H9 (cell line): ENCODE data around the gene STYXL2. TPM values are rescaled to one million over a fixed set of nuclear protein-coding genes. Genes with fewer than 3 reads are reported as not detected.

Experiments
- DNase-seq: peaks from one replicate; pipeline ENCODE4 v3.0.0-alpha.2; 2017
- H2AFZ ChIP-seq: one replicate; pipeline ENCODE4 v1.6.1; 2013; ENCODE audit warnings: mild to moderate bottlenecking, low read length, control low read depth, moderate library complexity
- H2AK5ac ChIP-seq: 2 replicates; pipeline ENCODE4 v1.6.1; 2013; ENCODE audit warnings: low read length, control low read depth, mixed read lengths; ENCODE audit not compliant: insufficient read length
- H2BK120ac ChIP-seq: one replicate; pipeline ENCODE4 v1.6.1; 2013; ENCODE audit warnings: low read depth, mild to moderate bottlenecking, low read length, control low read depth, inconsistent platforms; ENCODE audit not compliant: poor library complexity, severe bottlenecking
- H2BK12ac ChIP-seq: 2 replicates; pipeline ENCODE4 v1.6.1; 2013; ENCODE audit warnings: low read length, control low read depth, mixed read lengths, low read depth; ENCODE audit not compliant: insufficient read length
- H2BK15ac ChIP-seq: 2 replicates; pipeline ENCODE4 v1.6.1; 2013; ENCODE audit warnings: low read depth, low read length, control low read depth
- H2BK20ac ChIP-seq: one replicate; pipeline ENCODE4 v1.6.1; 2013; ENCODE audit warnings: low read depth, mild to moderate bottlenecking, low read length, control low read depth, inconsistent platforms; ENCODE audit not compliant: poor library complexity, severe bottlenecking
- H2BK5ac ChIP-seq: 2 replicates; pipeline ENCODE4 v1.6.1; 2013; ENCODE audit warnings: low read length, control low read depth, mixed read lengths; ENCODE audit not compliant: insufficient read length
- H3K14ac ChIP-seq: 2 replicates; pipeline ENCODE4 v1.6.1; 2013; ENCODE audit warnings: low read length, control low read depth; ENCODE audit not compliant: insufficient read depth
- H3K18ac ChIP-seq: 2 replicates; pipeline ENCODE4 v1.6.1; 2013; ENCODE audit warnings: low read depth, mild to moderate bottlenecking, mixed read lengths, low read length, control low read depth; ENCODE audit not compliant: insufficient read length
- H3K23ac ChIP-seq: 2 replicates; pipeline ENCODE4 v1.6.1; 2013; ENCODE audit warnings: low read length, control low read depth, mixed read lengths, low read depth; ENCODE audit not compliant: insufficient read length
- H3K23me2 ChIP-seq: 2 replicates; pipeline ENCODE4 v1.6.1; 2013; ENCODE audit warnings: low read depth, mild to moderate bottlenecking, mixed read lengths, low read length, control low read depth; ENCODE audit not compliant: insufficient read length, poor library complexity, severe bottlenecking
- H3K27ac ChIP-seq: 2 replicates; pipeline ENCODE4 v1.5.1; 2013; ENCODE audit warnings: low read length, control low read depth, mixed read lengths, low read depth; ENCODE audit not compliant: insufficient read length
- H3K27me3 ChIP-seq: 2 replicates; pipeline ENCODE4 v1.6.1; 2013; ENCODE audit warnings: low read length, control low read depth, inconsistent platforms; ENCODE audit not compliant: insufficient read depth
- H3K4ac ChIP-seq: 2 replicates; pipeline ENCODE4 v1.6.1; 2013; ENCODE audit warnings: low read depth, mild to moderate bottlenecking, control low read depth, inconsistent platforms, low read length, moderate library complexity
- H3K4me1 ChIP-seq: 2 replicates; pipeline ENCODE4 v1.6.1; 2013; ENCODE audit warnings: low read length, control low read depth, inconsistent platforms; ENCODE audit not compliant: insufficient read depth
- H3K4me2 ChIP-seq: 2 replicates; pipeline ENCODE4 v1.6.1; 2013; ENCODE audit warnings: low read length, control low read depth, mixed read lengths; ENCODE audit not compliant: insufficient read length, insufficient read depth
- H3K56ac ChIP-seq: 2 replicates; pipeline ENCODE4 v1.6.1; 2013; ENCODE audit warnings: low read depth, mild to moderate bottlenecking, mixed read lengths, low read length, control low read depth; ENCODE audit not compliant: insufficient read length
- H3K79me1 ChIP-seq: 2 replicates; pipeline ENCODE4 v1.6.1; 2013; ENCODE audit warnings: low read depth, mild to moderate bottlenecking, moderate library complexity, low read length, control low read depth, inconsistent platforms; ENCODE audit not compliant: insufficient read depth, poor library complexity, severe bottlenecking
- H3K79me2 ChIP-seq: 2 replicates; pipeline ENCODE4 v1.6.1; 2013; ENCODE audit warnings: low read length, control low read depth, inconsistent platforms; ENCODE audit not compliant: insufficient read depth
- H3K9ac ChIP-seq: 2 replicates; pipeline ENCODE4 v1.6.1; 2013; ENCODE audit warnings: low read length, control low read depth, mixed read lengths; ENCODE audit not compliant: insufficient read length; ENCODE audit errors: extremely low read depth
- H3K9me3 ChIP-seq: one replicate; pipeline ENCODE4 v1.6.1; 2013; ENCODE audit warnings: low read depth, low read length, inconsistent platforms; ENCODE audit not compliant: control insufficient read depth
- H3T11ph ChIP-seq: one replicate; pipeline ENCODE4 v1.6.1; 2013; ENCODE audit warnings: mild to moderate bottlenecking, low read length, control low read depth, inconsistent platforms
- H4K20me1 ChIP-seq: one replicate; pipeline ENCODE4 v1.6.1; 2013; ENCODE audit not compliant: control insufficient read depth, insufficient read length, insufficient read depth
- H4K5ac ChIP-seq: 2 replicates; pipeline ENCODE4 v1.6.1; 2013; ENCODE audit warnings: low read depth, mild to moderate bottlenecking, mixed read lengths, low read length, control low read depth; ENCODE audit not compliant: insufficient read length
- H4K8ac ChIP-seq: replicated peaks from 2 replicates; pipeline ENCODE4 v1.6.1; 2013; ENCODE audit warnings: low read length, control low read depth, mixed read lengths, low read depth; ENCODE audit not compliant: insufficient read length
- H4K91ac ChIP-seq: 2 replicates; pipeline ENCODE4 v1.6.1; 2013; ENCODE audit warnings: low read depth, mild to moderate bottlenecking, moderate library complexity, mixed read lengths, low read length, control low read depth; ENCODE audit not compliant: insufficient read length
- H3K27ac Mint-ChIP-seq, 3 experiments: 2 replicates in 2 of 3; 3 replicates in 1 of 3; pipeline ENCODE4 v1.8.0; 2020 to 2021; ENCODE audit warnings: mixed read lengths in 3 of 3, mild to moderate bottlenecking in 1 of 3, moderate library complexity in 1 of 3
- H3K27me3 Mint-ChIP-seq: 2 replicates; pipeline ENCODE4 v1.8.0; 2021; ENCODE audit warnings: low read depth, mild to moderate bottlenecking, moderate library complexity, mixed read lengths
- H3K36me3 Mint-ChIP-seq, 3 experiments: 2 replicates in 2 of 3; 3 replicates in 1 of 3; pipeline ENCODE4 v1.8.0; 2020 to 2021; ENCODE audit warnings: low read depth in 3 of 3, mixed read lengths in 3 of 3; ENCODE audit not compliant: insufficient read depth in 1 of 3
- H3K4me1 Mint-ChIP-seq, 2 experiments: 2 replicates each; pipeline ENCODE4 v1.8.0; 2020; ENCODE audit warnings: mixed read lengths in 2 of 2
- H3K4me3 Mint-ChIP-seq, 2 experiments: 2 replicates in 1 of 2; 3 replicates in 1 of 2; pipeline ENCODE4 v1.8.0; 2020 to 2021; ENCODE audit warnings: mild to moderate bottlenecking in 2 of 2, mixed read lengths in 2 of 2, moderate library complexity in 1 of 2
- H3K9me3 Mint-ChIP-seq, 2 experiments: 2 replicates in 1 of 2; 3 replicates in 1 of 2; pipeline ENCODE4 v1.8.0; 2020; ENCODE audit warnings: mild to moderate bottlenecking in 2 of 2, mixed read lengths in 2 of 2, moderate library complexity in 1 of 2
- CTCF ChIP-seq: fragments of 200-600 bp; sonication (generic); conservative IDR thresholded peaks from 3 replicates; pipeline ENCODE4 v1.8.0; 2021; ENCODE audit warnings: antibody characterized with exemption, mild to moderate bottlenecking
- WGBS: extraction: QIAGEN DNeasy Blood & Tissue Kit; methylation state at CpG from one replicate; pipeline ENCODE4 v1.1.7; 2013; ENCODE audit warnings: missing lambda C conversion rate, low lambda C conversion rate, mixed read lengths; ENCODE audit not compliant: insufficient read length; ENCODE audit errors: extremely low coverage; 5-methylcytosine and 5-hydroxymethylcytosine counted together
- total RNA-seq: library from RNA; stranded (reverse); gene quantifications from 2 replicates; pipeline ENCODE4 v1.2.1, GENCODE V29; 2021

Gene STYXL2
- total RNA-seq, 1 experiment from 2014 or later: 0.09 TPM

GRCh38 chr1:167118188-167118587 lies 24.3 kb downstream of the STYXL2 start:
- Histone ChIP-seq H3K23me2 (peaks cover 5% of the 10 kb centered on the region), H2AFZ (no peak overlapping the region), H3T11ph (no peak overlapping the region), H3K23ac (no peak overlapping the region), H3K27me3 (no peaks in the 10 kb centered on the region), H3K27ac (no peak overlapping the region), H3K56ac (no peak overlapping the region), H2AK5ac (no peak overlapping the region), H3K79me2 (no peaks in the 10 kb centered on the region), H2BK5ac (no peak overlapping the region), H4K91ac (no peak overlapping the region), H3K4me1 (peaks cover 4% of the 10 kb centered on the region; the same call in 1 of the 2 replicates), H2BK120ac (no peak overlapping the region), H2BK20ac (no peak overlapping the region), H3K4ac (no peak overlapping the region), H4K20me1 (no peaks in the 10 kb centered on the region), H3K9me3 (no peaks in the 10 kb centered on the region), H3K4me2 (no peak overlapping the region), H2BK12ac (no peak overlapping the region), H3K9ac (no peak overlapping the region), H4K8ac (no peak overlapping the region), H4K5ac (no peak overlapping the region), H2BK15ac (no peak overlapping the region), H3K14ac (no peak overlapping the region), H3K79me1 (no peaks in the 10 kb centered on the region), H3K18ac (no peak overlapping the region)
- no peak for DNase-seq
- peaks cover 5% of the 10 kb centered on the region for H3K27me3 Mint-ChIP-seq
- H3K4me1 Mint-ChIP-seq: peaks cover 38 to 44% of the 10 kb centered on the region in 2 experiments
- no peaks in the 10 kb centered on the region for H3K9me3 Mint-ChIP-seq
- no peak overlapping the region for H3K4me3 Mint-ChIP-seq
- H3K27ac Mint-ChIP-seq: no peak overlapping the region
- TF ChIP-seq CTCF: no peak
- no CpG with 5 or more reads among the region's 5 CpGs for WGBS
- no peaks in the 10 kb centered on the region for H3K36me3 Mint-ChIP-seq
